HG03064 (cell line): ENCODE results near the gene DDX19B.
"Not testable (repeated sequence)": the region's sequence is repeated elsewhere in the genome, so short reads cannot be mapped to it uniquely, and the experiment has no call there.

ENCODE experiments used
- ATAC-seq: cut with Tn5 transposase; IDR thresholded peaks from one replicate; pipeline ENCODE4 v1.9.1; 2021; ENCODE audit warnings: low read depth; ENCODE audit not compliant: unreplicated experiment

Gene DDX19B

DNA sequence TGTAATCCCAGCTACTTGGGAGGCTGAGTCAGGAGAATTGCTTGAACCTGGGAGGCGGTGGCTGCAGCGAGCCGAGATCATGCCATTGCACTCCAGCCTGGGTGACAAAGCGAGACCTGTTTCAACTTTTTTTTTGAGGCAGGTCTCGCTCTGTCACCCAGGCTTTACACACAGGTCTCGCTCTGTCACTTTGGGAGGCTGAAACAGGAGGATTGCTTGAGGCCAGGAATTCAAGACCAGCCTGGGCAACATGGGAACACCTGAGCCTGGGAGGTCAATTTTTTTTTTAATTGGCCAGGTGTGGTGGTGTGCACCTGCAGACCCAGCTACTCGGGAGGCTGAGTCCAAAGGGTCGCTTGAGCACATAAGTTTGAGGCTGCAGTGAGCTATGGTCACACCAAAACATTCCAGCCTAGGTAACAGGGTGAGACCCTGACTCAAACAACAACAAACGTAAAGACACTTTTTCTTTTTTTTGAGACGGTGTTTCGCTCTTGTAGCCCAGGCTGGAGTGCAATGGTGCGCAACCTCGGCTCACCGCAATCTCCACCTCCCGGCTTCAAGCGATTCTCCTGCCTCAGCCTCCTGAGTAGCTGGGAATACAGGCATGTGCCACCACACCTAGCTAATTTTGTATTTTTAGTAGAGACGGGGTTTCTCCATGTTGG, 11.5 kb upstream of the DDX19B start:
- not testable (repeated sequence) for ATAC-seq

DNA sequence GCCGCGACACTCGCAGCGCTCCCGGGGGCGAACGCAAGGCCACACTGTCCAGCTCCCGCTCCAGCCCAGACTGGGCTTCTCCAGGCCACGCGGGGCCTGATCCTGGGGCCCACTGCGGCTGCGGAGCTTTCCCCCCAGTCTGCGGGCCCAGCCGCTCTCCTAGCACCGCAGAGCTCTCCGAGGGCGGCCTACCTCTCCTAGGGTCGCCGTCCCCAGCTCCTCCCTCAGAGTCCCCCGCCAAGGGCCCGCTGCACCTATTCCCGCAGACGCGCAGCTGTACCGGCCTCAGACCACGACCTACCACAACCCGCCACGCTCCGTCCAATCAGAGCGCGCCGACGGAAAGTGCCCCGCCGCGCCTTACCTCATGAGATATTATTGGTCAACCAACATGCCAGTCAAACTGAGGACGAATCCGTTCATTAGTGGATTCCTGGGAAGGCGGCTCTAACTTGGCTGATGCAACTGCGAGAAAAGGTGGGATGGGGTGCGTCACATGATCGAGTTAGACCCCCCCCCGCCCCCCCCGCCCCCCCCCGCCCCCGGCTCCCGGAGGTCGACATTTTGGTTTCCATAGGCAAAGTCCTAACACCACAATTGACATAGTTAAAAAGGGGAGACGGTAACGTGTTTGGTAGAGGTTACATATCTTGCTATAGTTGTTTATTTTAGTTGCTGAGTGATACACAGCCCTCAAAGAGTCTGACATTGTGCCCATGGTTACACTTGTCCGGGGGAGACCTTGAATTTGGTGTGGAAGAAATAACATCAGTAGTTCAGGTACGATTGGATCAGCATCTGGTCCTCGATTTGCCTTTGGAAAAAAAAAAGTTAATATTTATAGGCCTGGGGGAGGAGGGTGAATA, 9.5 kb upstream of the DDX19B start, which contains the start of gene AARS1:
TSS of gene AARS1 (minus strand) at position 278 of the 866 bp plus-strand sequence. CDS start 6,743 bp downstream, outside the sequence.
- peak; percentile 89 for ATAC-seq

DNA sequence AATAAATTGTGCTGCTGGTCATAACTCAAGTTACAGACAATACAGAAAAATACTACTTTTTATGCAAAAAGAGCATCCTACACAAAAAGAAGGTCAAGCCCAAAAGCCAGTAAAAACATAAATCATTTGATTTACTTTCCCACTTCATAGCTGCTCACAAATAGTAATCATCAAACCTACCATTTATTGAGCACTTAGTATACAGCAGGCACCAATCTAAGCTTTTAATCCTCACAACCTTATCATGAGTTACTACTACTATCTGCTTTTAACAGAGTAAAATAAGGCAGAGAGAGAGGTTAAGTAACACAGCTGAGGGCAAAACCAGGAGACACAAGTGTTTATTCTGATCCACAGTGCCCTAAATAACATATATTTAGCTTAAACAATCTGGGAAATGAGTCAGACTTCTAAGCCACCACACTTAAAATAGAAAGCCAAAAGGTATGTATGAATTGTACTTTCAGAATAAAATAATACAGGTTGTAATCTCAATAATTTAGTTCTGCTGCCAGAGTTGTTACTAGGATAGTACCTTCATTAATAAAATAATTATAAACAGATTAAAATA, 8.0 kb upstream of the DDX19B start:
- ATAC-seq: no peak

DNA sequence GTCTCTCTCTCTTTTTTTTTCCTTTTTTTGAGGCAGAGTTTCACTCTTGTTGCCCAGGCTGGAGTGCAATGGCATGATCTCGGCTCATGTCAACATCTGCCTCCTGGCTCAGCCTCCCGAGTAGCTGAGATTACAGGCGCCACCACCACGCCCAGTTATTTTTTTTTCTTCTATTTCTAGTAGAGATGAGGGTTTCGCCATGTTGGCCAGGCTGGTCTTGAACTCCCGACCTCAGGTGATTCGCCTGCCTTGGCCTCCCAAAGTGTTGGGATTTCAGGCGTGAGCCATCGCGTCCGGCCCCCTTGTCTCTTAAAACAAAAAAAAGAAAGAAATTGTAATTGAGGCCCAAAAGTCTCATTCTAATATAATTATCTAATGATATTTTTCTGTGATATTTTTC, 6.8 kb upstream of the DDX19B start:
- not testable (repeated sequence) for ATAC-seq

DNA sequence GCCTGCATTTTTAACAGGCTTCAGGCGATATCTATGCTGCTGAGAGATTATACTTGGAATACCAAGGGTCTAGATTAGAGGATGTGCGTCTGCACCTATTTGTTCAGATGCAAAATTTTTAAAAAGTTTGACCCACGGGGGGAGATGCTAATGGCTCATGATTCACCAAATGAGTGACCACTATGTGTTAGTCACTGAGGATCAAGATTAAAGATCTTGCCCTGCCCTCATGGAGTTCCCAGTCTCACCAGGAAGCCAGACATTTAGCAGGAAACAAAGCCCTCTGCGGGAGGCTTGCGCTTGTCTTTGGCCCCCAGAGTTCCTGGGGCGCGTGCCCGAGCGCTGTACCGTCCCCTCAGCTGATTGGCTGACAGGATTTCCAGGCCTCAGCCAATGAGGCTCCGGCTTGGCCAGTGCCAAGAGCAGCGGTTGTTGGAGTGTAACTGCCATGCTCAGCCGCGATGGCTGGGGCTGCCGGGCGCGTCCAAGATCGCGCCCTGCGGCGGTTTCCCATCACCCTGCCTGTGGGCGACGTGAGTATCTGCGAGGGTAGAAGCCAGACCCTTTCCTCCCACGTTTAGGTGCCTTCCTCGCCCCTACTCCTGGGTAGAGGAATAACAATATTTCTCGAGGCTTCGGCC, 4.5 kb upstream of the DDX19B start:
- no peak for ATAC-seq

DNA sequence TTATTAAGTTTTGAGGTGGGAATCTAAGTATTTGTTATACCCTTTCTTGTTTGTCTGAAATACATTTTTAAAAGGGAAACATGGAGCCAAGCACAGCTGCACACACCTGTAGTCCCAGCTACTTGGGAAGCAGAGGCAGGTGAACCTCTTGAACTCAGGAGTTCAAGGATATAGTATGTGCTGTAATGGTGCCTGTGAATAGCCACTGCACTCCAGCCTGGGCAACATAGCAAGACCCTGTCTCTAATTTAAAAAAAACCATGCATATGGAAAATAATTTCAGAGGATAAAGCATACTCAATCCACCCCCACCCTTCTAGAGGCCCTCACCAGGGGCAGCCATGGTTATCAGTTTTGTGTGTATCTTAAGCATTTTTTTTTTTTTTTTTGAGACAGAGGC, 3.4 kb upstream of the DDX19B start:
- ATAC-seq: no peak

DNA sequence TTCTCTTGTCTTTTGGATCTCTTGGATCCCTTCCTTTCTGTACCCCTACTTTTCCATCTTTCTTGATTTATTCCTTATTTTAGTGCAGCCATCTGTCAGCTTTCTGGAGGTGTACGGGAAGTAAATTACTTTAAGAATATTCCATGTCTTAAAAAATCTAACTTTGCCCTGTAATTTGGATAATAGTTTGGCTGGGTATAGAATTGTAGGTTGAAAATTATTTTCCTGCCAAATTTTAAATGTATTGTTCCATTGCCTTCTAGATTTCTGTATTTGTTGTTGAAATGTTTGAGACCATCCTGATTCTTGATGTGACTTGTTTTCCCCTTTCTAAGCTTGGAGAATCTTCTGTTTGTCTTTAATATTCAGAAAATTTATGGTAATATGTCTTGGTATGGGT, 2.1 kb downstream of the DDX19B start:
- ATAC-seq: no peak

DNA sequence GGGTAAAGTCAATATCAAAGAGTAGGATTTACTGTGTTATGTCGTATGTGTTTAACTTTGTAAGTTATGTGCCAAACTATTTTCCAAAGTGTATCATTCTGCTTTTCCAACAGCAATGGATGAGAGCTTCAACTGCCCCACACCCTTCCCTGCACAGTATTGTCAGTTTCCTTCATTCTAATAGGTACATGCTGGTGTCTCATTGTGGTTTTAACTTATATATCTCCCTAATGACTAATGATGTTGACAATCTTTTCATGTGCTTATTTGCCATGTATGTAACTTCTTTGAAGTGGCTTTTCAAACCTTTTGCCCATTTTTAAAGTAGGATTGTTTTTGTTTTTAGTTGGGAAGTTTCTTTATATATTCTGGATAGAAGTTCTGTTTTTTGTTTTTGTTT, 3.8 kb downstream of the DDX19B start:
- ATAC-seq: no peak

DNA sequence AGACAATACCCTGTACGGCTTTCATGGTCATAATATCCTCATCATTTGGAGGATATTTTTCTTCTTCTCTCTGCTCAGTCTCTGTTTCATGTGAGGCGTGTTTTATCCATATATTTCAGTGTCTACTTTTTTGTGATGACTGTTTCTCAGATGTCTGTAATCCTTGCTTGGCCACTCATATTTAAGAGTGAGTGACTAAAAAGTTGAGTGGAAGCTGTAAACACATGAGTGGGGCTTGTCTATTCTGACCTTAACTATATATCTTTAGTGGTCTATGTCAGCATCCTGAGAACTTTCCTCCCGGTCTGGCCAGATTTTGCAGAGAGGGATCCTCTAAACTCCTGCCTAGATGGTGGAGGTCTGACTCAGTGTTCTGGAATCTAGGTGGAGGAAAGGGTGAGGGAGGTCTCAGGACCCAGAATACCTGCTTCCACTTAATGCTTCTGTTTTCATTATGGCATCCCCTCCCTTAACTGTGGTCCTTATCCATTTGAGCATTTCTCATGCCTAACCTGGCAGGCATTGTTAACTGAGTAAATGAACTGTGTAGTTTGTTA, 6.0 kb downstream of the DDX19B start:
- ATAC-seq: no peak

DNA sequence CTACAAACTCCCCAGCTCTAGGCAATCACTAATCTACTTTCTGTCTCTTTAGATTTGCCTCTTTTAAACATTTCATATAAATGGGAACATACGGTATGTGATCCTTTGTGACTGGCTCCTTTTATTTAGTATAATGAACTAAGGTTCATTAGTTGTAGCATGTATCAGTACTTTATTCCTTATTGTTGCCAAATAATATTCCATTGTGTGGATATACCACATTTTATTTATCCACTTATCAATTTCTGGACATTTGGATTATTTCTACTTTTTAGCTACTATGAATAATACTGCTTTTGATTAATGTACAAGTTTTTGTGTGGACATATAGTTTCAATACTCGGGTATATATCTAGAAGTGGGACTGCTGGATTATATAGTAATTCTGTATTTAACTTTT, 7.9 kb downstream of the DDX19B start:
- ATAC-seq: no peak

DNA sequence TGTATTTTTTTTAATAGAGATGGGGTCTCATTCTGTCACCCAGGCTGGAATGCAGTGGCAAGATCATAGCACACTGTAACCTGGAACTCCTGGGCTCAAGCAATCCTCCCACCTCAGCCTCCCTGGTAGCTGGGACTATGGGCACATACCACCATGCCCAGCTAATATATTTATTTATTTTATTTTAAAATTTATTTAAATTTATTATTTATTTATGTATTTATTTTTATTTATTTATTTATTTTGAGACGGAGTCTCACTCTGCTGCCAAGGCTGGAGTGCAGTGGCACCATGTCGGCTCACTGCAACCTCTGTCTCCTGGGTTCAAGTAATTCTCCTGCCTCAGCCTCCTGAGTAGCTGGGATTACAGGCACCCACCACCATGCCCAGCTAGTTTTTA, 8.7 kb downstream of the DDX19B start:
- not testable (repeated sequence) for ATAC-seq

DNA sequence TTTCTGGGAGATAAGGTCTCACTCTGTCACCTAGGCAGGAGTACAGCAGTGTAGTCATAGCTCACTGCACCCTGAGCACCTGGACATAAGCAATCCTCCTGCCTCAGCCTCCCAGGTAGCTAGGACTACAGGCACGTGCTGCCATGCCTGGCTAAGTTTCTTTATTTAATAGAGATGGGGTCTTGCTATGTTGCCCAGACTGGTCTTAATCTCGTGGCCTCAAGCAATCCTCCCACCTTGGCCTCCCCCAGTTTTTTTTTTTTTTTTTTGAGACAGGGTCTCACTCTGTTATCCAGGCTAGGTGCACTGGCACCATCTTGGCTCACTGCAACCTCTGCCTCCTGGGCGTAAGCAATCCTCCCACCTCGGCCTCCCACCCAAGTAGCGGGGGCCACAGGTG, 21.1 kb downstream of the DDX19B start:
- ATAC-seq: no peak

DNA sequence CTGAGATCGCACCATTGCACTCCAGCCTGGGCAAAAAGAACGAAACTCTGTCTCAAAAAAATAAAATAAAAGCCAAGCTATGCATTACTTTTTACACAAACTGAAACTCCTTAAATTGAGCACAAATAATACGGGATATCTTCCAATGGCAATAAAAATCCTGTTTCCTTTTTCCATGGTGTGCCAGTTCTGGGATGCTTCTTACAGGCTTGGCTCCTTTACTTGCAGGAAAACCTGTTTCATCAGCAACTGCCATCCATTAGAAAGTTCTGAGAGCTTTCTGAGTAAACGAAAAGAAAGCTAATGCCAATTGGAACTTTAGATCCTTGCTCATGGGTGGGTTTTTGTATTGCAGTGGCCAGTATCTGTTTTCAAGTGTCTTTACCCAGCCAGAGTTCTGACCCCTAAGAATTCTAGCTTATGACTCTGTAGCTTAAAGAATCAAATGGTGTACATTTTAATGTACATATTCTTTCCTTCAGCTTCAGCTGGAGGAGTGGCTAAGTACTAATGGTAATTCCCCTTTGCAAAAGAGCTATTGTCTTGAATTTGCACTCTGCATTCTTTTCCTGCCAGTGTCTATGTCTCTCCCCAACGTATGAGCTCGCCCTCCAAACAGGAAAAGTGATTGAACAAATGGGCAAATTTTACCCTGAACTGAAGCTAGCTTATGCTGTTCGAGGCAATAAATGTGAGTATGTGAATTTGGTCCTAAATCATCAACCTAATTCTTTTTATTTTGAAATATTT, 26.2 kb downstream of the DDX19B start:
- ATAC-seq: no peak

DNA sequence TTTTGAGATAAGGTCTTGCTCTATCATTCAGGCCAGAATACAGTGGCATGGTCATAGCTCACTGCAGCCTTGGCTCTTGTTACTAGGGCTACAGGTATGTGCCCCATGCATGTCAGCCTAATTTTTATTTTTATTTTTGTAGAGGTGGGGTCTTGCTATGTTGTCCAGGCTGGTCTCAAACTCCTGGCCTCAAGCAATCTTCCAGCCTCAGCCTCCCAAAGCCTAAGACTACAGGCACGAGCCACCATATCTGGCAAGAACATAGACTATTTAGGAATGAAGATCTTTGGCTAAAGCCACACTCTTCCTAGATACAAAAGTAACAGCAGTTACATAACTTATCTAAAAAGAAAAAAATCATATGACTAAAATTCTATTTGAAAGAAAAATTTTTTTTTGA, 32.1 kb downstream of the DDX19B start:
- no peak for ATAC-seq

DNA sequence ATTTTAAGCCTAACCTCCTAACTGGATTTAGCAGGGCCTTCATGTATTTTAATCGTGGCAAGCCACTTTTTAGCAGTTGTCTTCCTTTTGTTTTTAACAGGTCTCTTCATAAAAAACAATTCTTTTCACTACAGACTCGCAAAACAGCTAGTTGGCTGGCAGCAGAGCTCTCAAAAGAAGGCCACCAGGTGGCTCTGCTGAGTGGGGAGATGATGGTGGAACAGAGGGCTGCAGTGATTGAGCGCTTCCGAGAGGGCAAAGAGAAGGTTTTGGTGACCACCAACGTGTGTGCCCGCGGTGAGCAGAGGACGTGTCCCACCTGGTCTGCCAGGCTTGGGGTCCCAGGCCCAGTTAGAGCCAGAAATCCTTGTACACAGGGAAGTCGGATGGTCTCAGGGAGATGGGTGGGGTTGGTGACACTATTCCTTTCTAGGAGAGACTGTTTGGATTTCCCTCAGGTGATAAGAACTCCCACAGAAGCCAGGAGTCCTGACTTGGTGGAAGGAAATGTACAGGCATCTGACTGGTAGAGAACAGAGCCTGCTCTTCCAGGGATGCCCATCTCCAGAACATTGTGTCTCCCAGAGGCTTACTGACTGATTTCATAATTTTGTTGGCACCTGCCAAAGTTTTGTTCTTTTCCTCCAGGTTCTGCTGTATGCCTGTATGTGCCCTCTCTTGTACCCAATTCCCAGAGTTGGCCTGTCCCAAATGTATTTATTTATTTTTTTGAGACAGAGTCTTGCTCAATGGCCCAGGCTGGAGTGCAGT, 32.8 kb downstream of the DDX19B start:
- ATAC-seq: no peak

DNA sequence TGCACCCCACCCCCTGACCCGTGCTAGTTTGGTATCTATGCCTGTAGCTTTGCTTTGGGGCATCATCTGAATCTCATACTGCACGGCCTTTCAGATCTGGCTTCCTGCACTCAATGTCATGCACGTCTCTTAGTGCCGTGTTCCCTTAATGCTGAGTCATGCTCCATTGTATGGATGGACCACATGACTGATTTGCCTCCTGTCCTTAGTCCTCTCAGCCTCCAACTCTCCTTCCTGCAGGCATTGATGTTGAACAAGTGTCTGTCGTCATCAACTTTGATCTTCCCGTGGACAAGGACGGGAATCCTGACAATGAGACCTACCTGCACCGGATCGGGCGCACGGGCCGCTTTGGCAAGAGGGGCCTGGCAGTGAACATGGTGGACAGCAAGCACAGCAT, 33.7 kb downstream of the DDX19B start:
- not testable (repeated sequence) for ATAC-seq

DNA sequence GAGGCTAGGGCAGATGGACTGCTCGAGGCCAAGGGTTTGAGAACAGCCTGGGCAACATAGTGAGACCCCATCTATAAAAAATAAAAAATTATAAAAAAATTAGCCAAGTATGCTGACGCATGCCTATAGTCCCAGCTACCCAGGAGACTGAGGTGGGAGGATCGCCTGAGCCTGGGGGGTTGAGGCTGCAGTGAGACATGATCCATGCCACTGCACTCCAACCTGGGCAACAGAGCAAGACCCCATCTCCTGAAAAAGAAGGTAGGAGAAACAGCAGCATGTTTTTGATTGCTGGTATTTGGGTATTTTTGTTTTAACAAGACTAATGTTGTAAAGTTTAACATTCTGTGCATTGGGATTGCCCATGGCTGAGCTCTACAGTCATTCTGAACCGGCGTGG, 38.8 kb downstream of the DDX19B start:
- no peak for ATAC-seq

DNA sequence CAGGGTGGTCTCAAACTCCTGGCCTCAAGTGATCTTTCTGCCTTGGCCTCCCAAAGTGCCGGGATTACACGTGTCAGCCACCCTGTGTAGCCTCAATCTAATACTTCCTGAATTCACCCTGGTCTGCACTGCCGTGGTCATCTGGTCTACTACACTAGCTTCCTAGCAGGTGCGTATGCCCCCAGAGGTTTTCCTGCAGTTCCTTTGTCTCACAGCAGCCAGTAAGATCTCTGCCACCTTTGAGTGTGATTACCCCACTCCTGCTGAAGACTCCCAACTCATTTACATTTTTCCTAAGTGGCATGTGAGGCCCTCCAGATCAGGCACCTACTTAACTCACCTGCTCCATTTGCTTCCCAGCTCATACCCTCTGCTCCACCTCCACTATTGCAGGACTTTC, 42.6 kb downstream of the DDX19B start:
- ATAC-seq: no peak

DNA sequence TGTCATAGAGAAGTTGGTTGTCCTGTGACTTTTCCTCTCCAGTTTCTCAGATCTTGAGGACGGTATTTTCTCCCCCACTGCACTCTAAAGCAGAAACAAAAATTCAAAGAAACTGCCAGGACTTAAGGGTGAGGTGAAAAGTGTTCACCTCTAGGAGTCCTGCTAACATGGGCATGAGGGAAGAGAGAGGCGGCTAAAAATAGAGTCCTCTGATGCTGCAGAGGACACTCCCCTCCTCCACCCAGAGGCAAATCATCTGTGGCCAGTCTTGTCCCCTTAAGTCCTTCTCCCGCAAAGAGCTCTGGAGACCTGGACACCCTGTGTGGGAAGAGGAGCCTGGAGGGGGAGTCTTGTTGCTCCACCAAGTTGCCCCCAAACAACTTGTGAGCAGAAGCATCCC, 43.0 kb downstream of the DDX19B start:
- no peak for ATAC-seq
